Chondrocyte (in vitro differentiated cells): ENCODE data around the gene ABCB7. TPM values are rescaled to one million over a fixed set of nuclear protein-coding genes. Genes with fewer than 3 reads are reported as not detected.
A peak's percentile ranks its signal among the peaks of the same experiment; 100 is the strongest.
"Not testable (repeated sequence)": the region's sequence is repeated elsewhere in the genome, so short reads cannot be mapped to it uniquely, and the experiment has no call there.

Source experiments
- DNase-seq: peaks from one replicate; pipeline ENCODE4 v3.0.0; 2021; ENCODE audit warnings: mixed read lengths, low spot score
- H3K27ac Mint-ChIP-seq: one replicate; pipeline ENCODE4 v1.8.0; 2021; ENCODE audit warnings: mild to moderate bottlenecking, moderate library complexity, mixed read lengths; ENCODE audit not compliant: unreplicated experiment
- H3K27me3 Mint-ChIP-seq: 2 replicates; pipeline ENCODE4 v1.8.0; 2021; ENCODE audit warnings: low read depth, mixed read lengths
- H3K36me3 Mint-ChIP-seq: 2 replicates; pipeline ENCODE4 v1.8.0; 2021; ENCODE audit warnings: low read depth, mixed read lengths
- H3K4me1 Mint-ChIP-seq: 2 replicates; pipeline ENCODE4 v1.8.0; 2021; ENCODE audit warnings: low read depth, mild to moderate bottlenecking, mixed read lengths
- H3K4me3 Mint-ChIP-seq: one replicate; pipeline ENCODE4 v1.8.0; 2021; ENCODE audit warnings: mild to moderate bottlenecking, moderate library complexity, mixed read lengths; ENCODE audit not compliant: unreplicated experiment
- H3K9me3 Mint-ChIP-seq: 2 replicates; pipeline ENCODE4 v1.8.0; 2021; ENCODE audit warnings: low read depth, mixed read lengths
- long read RNA-seq: library from polyadenylated mRNA; stranded (forward); transcript quantifications from one replicate; pipeline ENCODE4 v2.0.0, GENCODE V29; 2021
- total RNA-seq: library from RNA; stranded (reverse); gene quantifications from 3 replicates; pipeline ENCODE4 v1.2.1, GENCODE V29; 2021
- TF ChIP-seq, protein P1 (sequence below): fragments of 200-600 bp; sonication (generic); IDR thresholded peaks from 2 replicates; pipeline ENCODE4 v1.5.0; 2021; ENCODE audit warnings: antibody characterized with exemption, mild to moderate bottlenecking, moderate library complexity

The ABCB7 gene
- total RNA-seq, result 10.5 to 17.4 TPM (median 12.3 TPM) in 3 replicates
- long read RNA-seq, full-length matches to known transcripts, result 10 of 15 reads
- long read RNA-seq, partial matches to known transcripts, result 0 of 15 reads
- long read RNA-seq, other reads (novel, unspliced or antisense), result 5 of 15 reads

- H3K9me3 Mint-ChIP-seq, result no peaks in the 10 kb centered on the region
- TF ChIP-seq, protein P1, sequence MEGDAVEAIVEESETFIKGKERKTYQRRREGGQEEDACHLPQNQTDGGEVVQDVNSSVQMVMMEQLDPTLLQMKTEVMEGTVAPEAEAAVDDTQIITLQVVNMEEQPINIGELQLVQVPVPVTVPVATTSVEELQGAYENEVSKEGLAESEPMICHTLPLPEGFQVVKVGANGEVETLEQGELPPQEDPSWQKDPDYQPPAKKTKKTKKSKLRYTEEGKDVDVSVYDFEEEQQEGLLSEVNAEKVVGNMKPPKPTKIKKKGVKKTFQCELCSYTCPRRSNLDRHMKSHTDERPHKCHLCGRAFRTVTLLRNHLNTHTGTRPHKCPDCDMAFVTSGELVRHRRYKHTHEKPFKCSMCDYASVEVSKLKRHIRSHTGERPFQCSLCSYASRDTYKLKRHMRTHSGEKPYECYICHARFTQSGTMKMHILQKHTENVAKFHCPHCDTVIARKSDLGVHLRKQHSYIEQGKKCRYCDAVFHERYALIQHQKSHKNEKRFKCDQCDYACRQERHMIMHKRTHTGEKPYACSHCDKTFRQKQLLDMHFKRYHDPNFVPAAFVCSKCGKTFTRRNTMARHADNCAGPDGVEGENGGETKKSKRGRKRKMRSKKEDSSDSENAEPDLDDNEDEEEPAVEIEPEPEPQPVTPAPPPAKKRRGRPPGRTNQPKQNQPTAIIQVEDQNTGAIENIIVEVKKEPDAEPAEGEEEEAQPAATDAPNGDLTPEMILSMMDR, result peak; percentile 62
- H3K27me3 Mint-ChIP-seq, result no peaks in the 10 kb centered on the region
- DNase-seq, result no peak
- H3K4me1 Mint-ChIP-seq, result peaks cover 18% of the 10 kb centered on the region
- H3K4me3 Mint-ChIP-seq, result peak within 1 kb of the TSS; percentile 84
- H3K36me3 Mint-ChIP-seq, result no peaks in the 10 kb centered on the region
- peak within 1 kb of the TSS; percentile 90 for H3K27ac Mint-ChIP-seq
Measured at GRCh38 chrX:75155827-75156525, at the start of gene ABCB7. TSS of gene ABCB7 (minus strand) at chrX:75156283. CDS start at chrX:75156272, 11 bp downstream.

DNA sequence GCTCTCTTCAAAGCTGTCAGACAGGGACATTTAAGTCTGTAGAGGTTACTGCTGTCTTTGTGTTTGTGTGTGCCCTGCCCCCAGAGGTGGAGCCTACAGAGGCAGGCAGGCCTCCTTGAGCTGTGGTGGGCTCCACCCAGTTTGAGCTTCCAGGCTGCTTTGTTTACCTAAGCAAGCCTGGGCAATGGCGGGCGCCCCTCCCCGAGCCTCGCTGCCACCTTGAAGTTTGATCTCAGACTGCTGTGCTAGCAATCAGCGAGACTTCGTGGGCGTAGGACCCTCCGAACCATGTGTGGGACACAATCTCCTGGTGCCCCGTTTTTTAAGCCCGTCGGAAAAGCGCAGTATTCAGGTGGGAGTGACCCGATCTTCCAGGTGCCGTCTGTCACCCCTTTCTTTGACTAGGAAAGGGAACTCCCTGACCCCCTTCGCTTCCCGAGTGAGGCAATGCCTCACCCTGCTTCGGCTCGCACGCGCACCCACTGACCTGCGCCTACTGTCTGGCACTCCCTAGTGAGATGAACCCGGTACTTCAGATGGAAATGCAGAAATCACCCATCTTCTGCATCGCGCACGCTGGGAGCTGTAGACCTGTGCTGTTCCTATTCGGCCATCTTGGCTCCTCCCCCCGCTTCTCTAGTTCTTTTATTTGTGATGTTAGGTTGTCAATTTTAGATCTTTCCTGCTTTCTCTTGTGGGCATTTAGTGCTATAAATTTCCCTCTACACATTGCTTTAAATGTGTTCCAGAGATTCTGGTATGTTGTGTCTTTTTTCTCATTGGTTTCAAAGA, 32.5 kb upstream of the ABCB7 start:
- not testable (repeated sequence) for H3K4me1 Mint-ChIP-seq, H3K27ac Mint-ChIP-seq, DNase-seq, H3K4me3 Mint-ChIP-seq, H3K27me3 Mint-ChIP-seq, H3K36me3 Mint-ChIP-seq
- peaks cover 55% of the 10 kb centered on the region for H3K9me3 Mint-ChIP-seq

DNA sequence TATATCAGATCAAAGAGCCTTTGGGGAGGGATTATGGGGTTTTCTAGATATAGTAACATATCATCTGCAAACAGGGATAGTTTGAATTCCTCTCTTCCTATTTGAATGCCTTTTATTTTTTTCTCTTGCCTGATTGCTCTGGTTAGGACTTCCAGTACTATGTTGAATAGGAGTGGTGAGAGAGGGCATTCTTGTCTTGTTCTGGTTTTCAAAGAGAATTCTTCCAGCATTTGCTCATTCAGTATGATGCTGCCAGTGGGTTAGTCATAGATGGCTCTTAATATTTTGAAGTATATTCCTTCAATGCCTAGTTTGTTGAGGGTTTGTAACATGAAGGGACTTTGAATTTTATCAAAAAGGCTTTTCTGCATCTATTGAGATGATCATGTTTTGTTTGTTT, 25.6 kb upstream of the ABCB7 start:
- TF ChIP-seq, protein P1, result no peak
- H3K4me3 Mint-ChIP-seq, result no peak overlapping the region
- H3K4me1 Mint-ChIP-seq, result peaks cover 2% of the 10 kb centered on the region
- peaks cover 27% of the 10 kb centered on the region for H3K9me3 Mint-ChIP-seq
- DNase-seq, result no peak
- H3K27ac Mint-ChIP-seq, result no peak overlapping the region
- H3K27me3 Mint-ChIP-seq, result no peaks in the 10 kb centered on the region
- no peaks in the 10 kb centered on the region for H3K36me3 Mint-ChIP-seq

GRCh38 chrX:75179536-75180293, 23.6 kb upstream of the ABCB7 start:
- not testable (repeated sequence) for H3K27ac Mint-ChIP-seq, DNase-seq, H3K4me1 Mint-ChIP-seq, H3K4me3 Mint-ChIP-seq, H3K36me3 Mint-ChIP-seq, H3K27me3 Mint-ChIP-seq
- H3K9me3 Mint-ChIP-seq, result peaks cover 28% of the 10 kb centered on the region

DNA sequence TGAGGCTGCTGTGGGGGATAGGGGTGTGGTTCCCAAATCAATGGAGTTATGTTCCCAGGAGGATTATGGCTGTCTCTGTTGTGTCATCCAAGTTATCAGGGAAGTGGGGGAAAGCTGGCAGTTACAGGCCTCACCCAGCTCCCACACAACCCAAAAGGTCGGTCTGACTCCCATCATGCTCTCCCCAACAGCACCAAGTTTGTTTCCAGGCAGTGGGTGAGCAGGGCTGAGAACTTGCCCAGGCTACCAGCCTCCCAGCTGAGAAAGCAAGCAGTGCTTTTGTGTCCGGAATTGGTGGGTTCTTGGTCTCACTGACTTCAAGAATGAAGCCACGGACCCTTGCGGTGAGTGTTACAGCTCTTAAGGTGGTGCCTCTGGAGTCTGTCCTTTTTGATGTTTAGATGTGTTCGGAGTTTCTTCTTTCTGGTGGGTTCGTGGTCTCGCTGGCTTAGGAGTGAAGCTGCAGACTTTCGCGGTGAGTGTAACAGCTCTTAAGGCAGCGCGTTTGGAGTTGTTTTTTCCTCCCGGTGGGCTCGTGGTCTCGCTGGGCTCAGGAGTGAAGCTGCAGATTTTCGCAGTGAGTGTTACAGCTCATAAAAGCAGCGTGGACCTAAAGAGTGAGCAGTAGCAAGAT, 16.3 kb upstream of the ABCB7 start:
- H3K4me3 Mint-ChIP-seq, H3K27ac Mint-ChIP-seq, DNase-seq, H3K27me3 Mint-ChIP-seq, H3K4me1 Mint-ChIP-seq, H3K36me3 Mint-ChIP-seq: not testable (repeated sequence)
- peaks cover 38% of the 10 kb centered on the region for H3K9me3 Mint-ChIP-seq

GRCh38 chrX:75158054-75158453, 2.0 kb upstream of the ABCB7 start:
- no peak overlapping the region for H3K4me3 Mint-ChIP-seq
- H3K27ac Mint-ChIP-seq, result no peak overlapping the region
- H3K27me3 Mint-ChIP-seq, result no peaks in the 10 kb centered on the region
- TF ChIP-seq, protein P1, result no peak
- peaks cover 15% of the 10 kb centered on the region for H3K4me1 Mint-ChIP-seq
- H3K9me3 Mint-ChIP-seq, result no peaks in the 10 kb centered on the region
- DNase-seq, result no peak
- H3K36me3 Mint-ChIP-seq, result no peaks in the 10 kb centered on the region
